Measurements from ENCODE around the gene BEND3.
A peak's percentile ranks its signal among the peaks of the same experiment; 100 is the strongest.
"Not testable (repeated sequence)": the region's sequence is repeated elsewhere in the genome, so short reads cannot be mapped to it uniquely, and the experiment has no call there.

The BEND3 gene

DNA sequence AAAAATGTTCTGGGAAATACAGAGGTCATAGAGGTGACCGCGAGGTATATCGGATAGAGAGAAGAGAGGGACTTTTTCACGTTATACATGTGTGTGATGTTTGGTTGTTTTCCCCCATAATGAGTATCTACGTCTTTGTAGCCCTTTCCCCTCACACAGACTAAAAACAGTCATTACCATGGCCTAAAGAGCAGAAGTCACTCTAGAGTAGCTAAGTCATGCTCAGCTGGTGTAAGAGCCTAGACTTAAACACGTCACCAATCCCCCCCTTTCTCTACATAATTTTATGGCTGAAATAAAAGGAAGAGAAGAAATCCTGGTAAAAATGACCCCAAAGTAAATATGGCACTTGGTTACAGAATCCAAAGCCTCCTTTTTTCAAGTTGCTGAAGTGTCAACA is 6.0 kb upstream of the BEND3 start:
- DNase-seq (ENCODE audit: low read depth), result no peak

DNA sequence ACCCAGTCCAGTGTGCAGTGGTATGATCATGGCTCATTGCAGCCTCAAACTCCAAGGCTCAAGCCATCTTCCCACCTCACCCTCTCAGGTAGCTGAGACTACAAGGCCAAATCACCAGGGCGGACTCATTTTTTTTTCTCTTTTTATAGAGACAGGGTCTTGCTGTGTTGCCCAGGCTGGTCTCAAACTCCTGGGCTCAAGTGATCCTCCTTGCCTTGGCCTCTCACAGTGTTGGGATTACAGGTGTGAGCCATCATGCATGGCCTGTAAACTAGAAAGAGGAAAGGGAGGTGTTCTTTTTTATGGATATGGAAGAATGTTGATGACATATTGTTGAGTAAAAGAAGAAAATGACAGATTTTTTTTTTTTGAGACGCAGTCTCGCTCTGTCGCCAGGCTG is 5.1 kb upstream of the BEND3 start:
- DNase-seq (ENCODE audit: low read depth), result no peak

DNA sequence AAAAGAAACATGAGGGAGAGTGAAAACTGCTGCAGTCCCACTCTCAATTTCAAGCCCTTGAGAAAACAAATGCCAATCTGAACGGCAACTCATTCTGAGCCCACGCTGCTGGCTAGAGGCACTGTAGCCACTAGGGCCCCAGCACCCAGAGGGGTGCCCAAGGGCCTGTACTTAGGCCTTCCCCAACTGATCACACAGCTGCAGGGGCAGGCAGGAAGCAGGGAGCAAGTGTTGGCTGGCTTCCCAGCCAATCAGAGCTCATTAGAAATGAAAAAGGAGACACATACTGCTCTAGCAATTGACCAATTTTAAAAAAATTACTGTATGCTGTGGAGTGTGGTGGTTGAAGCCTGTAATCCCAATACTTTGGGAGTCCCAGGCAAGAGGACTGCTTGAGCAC is 3.7 kb upstream of the BEND3 start:
- DNase-seq (ENCODE audit: low read depth), result no peak

DNA sequence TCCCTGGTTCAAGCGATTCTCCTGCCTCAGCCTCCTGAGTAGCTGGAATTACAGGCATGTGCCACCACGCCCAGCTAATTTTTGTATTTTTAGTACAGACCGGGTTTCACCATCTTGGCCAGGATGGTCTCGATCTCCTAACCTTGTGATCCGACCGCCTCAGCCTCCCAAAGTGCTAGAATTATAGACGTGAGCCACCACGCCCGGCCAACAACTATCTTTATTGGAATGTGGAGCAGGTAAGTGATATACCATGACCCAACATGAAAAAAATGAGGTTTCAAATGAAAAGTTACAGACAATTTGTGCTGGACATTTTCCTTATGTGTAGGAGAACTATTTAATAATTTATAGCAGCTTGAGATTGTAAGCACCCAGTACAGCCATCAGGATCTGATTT is 3.2 kb upstream of the BEND3 start:
- not testable (repeated sequence) for DNase-seq (ENCODE audit: low read depth)

DNA sequence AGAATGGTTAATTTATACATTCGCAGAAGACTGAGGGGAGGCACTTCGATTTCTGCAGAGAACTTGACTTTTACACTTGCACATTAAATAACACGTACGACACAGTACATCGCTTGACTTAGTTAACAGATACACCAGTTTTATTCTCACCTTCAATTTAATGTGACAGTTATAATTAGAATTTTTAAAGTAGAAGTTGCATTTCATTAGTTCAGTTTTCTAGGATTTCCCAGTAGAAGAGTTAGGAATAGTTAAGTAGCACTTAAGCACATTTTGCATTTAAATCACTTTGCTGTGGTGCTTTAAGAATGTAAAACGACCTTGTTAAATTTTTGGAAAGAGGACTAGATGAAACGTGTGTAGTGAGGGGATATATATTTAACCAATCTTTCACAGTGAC is 1.6 kb upstream of the BEND3 start:
- no peak for DNase-seq (ENCODE audit: low read depth)

DNA sequence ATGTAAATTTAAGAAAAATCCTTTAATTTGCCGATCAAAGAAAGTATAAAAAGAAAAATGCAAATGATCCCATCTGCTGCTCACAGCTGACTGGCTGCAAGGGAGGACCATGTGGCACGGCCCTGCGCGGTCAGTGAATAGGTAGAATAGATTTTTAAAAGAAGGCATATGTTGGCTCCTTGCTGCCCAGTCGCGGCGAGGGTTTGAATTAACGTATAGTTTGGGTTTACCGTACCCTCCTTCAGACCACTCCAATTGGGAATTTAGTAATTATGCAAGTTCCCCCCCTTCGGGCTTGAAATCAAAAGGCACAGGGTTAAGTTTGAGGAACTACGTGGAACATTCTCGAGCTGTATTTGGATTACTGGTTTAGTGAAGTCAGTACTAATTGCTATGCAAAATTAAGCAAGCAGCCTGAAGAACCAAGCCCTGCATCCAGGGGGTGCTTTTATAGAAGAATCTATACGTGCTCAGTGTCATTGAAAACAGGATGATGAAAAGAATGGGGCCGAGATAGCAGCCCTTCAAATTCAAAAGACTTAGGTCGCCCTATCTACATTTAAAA is 1.1 kb upstream of the BEND3 start:
- no peak for DNase-seq (ENCODE audit: low read depth)

DNA sequence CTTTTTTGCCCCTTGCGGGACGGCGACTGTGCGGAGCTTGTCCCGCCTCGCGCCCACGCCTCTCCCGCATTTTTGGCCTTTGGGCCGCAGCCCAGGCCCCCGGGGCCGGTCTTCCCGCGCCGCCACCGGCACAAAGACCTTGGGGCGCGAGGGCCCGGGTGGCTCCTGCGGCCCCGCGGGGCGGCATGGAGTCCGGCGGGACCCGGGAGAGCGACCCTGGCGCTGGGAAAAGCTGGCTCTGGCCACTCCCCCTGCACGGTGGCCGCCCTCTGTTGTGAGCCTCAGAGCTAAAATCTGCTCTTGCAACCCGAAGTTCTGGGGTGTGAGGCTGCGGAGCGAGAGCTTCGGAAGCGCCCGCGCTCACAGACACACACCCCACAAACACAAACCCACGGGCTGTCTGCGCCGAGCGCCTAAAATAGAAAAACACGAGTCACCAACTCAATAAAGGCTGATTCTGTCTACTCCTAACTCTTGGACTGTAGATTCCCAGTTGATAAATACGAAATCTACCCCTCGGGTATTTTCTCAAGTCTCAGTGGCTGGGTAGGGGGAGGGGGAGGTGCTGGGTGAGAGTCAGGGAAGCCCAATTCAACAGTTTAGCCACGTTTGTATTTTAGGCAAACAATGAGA is 496 bp upstream of the BEND3 start:
- peak; percentile 4 for DNase-seq (ENCODE audit: low read depth)

DNA sequence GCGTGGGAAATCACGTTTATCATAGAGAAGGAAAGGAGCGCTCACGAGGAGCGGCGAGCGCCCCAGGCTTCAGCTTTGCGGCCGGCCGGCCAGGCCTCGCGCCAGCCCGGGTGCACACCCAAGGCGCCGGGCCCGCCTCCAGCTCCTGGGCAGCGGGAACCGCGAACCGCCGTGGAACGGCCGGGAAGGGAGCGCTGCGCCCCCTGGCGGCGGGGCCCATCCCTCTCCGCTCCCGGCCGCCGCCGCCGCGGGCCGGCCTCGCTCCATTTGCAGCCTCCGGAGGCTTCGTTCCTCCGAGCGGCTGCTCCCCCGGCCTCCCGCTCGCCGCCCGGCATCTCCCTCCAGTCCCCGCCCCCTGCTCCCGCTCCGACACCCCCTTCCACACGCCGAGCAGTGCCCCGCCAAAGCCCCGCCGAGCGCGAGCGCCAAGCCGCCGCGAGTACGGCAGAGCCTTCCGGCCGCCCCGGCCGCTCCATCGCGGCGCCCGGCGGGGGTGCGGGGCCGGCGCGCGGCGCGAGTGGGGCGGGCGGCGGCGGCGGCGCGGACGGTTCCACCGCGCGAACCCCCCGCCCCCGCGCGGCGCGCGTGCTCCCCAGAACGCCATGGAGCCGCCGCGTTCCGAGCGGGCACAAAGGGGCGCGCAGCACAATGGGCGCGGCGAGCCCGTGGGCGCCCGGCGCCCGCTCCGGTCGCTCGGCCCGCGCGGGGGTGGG is 946 bp downstream of the BEND3 start:
- DNase-seq (ENCODE audit: low read depth), result peak; percentile 59

DNA sequence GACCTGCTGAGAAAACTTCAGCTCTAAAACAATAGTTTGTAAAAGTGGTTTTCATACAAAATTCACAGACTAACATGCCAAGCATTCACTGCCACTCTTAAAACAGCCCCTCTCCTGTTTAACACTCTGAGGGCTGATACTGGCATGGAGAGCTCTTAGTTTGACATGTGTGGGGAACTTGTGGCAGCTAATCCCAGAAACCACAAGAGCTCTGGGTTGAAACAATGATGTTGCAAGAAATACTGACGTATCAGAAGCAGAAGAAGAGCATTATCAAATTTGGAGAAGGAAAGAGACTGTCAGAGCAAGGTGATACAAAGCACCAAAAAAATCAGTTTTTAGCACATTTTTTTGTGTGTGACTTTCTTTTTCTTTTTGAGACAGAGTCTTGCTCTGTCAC is 5.1 kb downstream of the BEND3 start:
- DNase-seq (ENCODE audit: low read depth), result no peak

DNA sequence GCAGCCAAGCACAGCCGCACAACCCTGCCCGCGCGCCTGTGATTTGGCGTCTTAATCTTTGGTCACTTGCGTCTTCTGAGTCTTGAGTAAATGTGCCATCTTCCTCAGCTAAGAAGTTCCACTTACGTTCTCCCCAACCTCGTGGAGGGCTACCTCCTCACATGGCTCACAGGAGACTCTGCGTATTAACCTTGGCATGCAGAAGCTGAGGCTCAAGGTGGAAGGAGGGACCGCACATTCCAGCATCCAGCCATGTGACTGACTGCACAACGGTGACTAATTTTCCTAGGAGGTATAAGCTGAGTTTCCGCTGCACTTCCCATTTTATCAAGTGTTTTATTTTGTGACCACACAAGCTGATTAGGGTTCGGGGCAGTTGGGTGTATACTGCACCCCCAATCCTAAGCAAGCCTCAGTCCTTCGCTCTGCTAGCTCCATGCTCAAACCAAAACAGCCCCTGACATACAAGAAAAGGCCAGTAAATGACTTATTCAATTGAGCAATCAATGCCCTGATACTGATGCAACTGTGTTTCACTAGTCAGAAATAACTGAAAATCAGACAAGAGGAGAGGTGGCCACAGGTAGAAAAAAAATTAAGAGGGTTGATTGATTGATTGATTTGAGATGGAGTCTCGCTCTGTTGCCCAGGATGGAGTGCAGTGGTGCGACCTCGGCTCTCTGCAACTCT is 7.0 kb downstream of the BEND3 start:
- DNase-seq (ENCODE audit: low read depth), result no peak

DNA sequence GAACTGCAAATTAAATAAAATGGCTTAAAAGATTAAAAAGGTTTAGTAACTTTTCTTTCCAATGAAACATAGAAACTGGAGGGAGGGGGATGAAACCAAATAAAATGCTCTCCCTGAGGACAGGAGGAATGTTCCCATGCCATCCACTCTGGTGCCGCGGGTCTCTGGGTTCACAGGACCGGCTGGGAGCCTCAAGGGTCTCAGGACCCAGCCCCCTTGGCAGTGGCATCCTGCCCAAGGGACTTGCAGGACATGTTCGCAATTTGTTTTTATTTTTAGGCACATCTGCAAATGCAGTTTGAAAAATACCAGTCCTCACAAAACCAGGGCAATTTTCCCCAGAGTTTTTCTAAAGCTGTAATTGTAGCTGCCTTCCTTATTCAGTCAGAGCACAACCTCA is 7.5 kb downstream of the BEND3 start:
- DNase-seq (ENCODE audit: low read depth), result no peak

DNA sequence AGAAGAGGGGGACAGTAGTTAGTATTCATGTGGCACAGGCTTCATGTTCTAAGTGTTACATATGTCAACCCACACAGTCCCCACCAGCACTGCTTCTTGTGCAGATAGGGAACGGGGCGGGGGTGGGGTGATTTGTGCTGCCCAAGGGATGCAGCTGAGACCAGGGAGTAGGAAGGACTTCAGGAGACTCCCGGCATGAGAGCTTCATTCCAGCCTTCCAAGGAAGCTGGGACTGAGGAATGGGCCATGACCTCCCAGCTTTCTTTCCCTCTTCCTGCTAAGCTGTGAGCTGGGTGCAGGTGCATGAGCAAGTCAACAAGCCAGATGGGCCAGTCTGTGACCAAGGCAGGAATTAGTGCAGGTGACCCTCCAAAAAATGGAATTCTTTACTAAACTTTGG is 9.2 kb downstream of the BEND3 start:
- no peak for DNase-seq (ENCODE audit: low read depth)

DNA sequence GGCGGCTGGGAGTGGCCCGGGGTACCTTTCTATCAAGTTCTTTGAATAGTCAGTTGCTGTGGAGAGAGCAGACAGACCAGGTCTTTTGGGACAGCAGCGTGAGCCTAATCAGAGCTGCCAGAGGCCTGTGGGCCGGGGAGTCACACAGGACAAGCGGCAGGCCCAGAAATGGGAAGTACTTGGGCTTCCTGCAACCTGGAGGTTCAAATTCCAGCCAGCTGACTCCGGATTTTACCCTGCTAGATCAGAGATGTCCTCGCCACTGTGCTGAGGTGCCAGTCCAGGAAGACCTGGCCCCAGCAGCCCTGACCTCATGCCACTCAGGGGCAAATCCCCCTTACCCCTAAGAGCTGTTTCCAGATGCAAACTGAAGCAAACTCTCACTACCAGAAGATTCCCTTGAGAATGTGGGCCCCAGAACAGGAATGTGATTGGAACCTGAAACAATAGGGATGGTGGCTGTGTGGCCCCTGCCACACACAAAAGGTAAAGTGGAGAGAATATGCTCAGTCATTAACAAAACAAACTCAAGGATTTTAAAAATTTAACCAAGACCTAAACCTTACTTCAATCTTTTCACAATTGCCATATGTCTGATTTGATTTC is 9.7 kb downstream of the BEND3 start:
- DNase-seq (ENCODE audit: low read depth), result no peak

DNA sequence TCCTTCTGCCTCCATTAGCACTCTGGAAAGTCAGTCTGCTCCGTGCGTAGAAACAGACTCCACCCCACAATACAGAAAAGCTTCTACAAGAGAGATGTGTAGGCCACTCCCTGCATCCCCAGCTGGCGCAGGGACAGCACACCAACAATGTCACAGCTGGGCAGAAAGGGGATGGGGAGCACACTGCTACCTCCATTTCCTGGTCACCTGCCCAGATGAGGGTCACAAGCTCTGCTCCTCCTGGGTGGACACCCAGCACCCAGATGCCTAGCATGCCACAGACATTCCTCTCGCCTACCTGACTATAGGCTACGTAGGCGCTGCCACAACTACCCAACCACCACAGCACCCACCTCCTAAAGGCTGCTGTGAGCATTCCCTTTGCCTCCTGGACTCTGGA is 12.2 kb downstream of the BEND3 start:
- no peak for DNase-seq (ENCODE audit: low read depth)

DNA sequence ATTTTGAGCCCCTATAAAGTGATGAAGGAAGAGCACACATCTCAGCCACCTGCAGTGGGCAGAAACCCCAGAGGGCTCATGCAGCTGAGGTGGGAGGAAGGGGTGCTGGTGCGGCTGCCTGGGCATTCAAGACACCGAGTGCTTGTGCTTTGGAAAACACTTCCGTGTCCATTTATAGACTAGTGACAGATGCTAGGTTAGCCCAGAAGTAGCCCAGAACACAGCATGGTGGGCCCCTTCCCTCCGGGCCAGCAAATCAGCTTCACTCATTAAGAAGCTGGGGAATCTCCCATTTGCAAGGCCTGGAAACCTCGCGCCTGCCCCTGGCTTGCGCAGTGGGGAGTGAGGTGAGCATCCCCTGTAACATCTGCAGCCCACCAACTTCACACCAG is 12.9 kb downstream of the BEND3 start:
- no peak for DNase-seq (ENCODE audit: low read depth)

DNA sequence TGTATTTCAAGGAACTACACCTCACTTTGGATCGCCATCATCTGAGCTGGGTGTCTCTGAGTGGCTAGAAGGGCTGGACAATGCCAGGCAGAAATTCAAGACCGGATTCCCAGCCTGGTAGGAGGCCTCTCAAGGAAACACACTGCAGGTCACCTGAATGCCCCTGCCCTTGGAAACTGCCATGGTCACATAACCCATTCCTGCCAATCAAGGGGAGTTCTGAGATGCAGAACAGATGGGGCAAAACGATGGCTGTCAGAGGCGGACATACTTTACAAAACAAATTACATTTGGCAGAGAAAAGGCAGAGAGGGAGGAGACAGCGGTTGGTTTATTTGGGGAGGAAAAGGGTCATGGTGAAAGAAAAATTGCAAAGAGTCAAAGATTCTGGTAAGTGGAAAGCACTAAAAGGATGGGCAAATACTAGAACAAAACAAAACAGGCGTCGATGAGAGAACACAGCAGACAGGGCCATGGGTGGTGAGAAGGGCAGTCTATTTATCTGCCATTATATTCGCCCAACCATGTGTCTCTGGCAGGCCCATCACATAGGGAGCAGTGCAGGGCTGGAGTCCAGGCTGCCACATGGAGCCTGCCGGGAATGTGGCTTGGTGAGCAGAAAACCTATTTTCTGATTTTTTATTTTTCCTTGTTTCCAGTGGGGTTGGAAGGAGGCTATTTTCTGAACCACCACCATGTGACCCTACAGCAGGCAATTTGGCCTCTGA is 13.5 kb downstream of the BEND3 start:
- DNase-seq (ENCODE audit: low read depth), result no peak

DNA sequence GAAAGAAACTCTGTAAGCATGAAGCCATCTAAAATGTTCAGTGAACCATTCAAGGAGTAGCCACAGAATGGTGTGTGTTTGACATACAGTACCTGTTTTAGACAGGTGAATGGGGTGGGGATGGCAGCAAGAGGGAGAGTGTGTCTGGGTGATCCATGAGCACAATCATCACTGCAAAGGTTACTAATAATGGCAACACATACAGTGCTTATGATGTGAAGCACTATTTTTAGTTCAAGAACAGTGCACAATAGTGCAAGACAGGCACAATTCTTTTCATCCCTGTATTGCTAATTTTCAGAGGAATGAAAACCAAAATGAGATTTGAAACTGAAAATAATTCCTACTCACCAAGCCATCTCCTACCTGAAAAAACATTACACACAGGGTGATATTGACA is 14.1 kb downstream of the BEND3 start:
- DNase-seq (ENCODE audit: low read depth), result no peak

DNA sequence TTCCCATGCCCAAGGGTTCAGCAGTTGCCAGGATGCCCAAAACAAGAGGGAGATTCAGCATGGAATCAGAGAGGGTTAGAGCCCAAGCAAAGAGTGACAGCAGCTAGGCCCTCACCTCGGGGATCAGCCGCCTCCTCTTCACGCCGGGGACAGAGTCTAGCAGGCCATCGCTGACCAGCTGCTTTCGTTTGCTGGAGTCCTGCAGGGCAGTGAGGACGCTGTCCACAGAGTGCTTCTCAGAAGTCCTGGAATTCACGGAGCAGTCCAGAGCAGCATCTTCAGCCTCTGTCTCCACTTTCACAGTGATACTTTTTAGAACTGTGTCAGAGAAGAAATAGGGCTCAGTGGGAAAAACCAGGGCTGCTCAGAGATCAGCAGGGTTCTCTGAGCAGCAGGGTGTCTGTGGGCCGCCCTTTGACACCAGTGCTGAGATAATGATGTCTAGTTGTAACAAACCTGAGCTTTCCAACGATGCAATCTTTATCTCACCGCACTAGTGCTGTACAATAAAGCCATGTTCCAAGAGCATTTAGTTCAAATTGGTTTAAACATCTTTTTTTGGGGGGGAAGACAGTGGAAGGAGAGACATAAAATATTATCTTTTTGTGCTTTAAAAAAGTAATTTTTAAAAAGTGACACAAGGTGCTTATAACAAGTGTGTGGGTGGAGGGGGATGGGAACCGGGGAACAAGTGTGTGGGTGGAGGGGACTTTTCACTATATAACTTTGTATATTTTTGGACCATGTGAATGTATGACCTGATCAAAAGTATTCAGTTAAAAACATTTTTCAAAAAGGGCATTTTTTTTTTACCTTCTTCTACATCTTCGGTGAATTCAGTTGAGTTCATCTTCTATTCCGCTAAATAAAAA is 16.6 kb downstream of the BEND3 start:
- no peak for DNase-seq (ENCODE audit: low read depth)

DNA sequence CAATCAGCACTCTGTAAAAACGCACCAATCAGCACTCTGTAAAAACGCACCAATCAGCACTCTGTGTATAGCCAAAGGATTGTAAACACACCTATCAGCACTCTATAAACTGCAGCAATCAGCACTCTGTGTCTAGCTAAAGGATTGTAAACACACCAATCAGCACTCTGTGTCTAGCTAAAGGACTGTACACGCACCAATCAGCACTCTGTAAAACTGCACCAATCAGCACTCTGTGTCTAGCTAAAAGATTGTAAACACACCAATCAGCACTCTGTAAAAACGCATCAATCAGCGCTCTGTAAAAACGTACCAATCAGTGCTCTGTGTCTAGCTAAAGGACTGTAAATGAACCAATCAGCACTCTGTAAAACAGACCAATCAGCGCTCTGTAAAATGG is 30.9 kb downstream of the BEND3 start:
- DNase-seq (ENCODE audit: low read depth), result not testable (repeated sequence)

DNA sequence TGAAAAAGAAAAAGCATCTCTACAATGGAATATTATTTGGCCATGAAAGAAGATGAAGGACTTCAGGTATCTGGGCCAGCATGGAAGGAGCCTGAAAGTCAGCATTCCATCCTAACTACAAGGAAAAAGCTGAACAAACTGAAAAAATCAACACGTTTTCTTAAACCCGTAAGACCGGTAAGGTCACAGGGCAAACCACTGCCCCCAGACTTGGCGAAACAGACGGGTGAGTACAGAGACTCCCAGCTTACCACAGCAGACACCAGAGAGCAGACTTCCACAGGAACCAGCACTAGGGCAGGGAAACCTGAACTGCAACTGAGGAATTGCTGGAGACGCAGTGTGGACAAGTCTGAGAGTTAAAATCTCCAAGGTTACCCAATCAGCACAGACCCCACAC is 31.4 kb downstream of the BEND3 start:
- no peak for DNase-seq (ENCODE audit: low read depth)

Measured in activated T-cell treated with anti-CD3 and anti-CD28 coated beads for 1 hour (primary cell).